SU-DHL-6 (cell line): ENCODE measurements around the gene SLC9A7.

Experiments
- EZH2phosphoT487 ChIP-seq: fragments of 200-600 bp; sonication (generic), shearing (Covaris generic); conservative IDR thresholded peaks from 2 replicates; pipeline ENCODE4 v1.6.1; 2018; ENCODE audit warnings: mild to moderate bottlenecking, antibody characterized with exemption, low read length, moderate library complexity, mixed read lengths
- TF ChIP-seq, protein P1 (sequence below): fragments of 200-600 bp; sonication (generic); IDR thresholded peaks from one replicate; pipeline ENCODE4 v1.5.1; 2017; ENCODE audit warnings: antibody characterized with exemption, mild to moderate bottlenecking, low read length, moderate library complexity; ENCODE audit not compliant: insufficient read depth, poor library complexity, severe bottlenecking

DNA sequence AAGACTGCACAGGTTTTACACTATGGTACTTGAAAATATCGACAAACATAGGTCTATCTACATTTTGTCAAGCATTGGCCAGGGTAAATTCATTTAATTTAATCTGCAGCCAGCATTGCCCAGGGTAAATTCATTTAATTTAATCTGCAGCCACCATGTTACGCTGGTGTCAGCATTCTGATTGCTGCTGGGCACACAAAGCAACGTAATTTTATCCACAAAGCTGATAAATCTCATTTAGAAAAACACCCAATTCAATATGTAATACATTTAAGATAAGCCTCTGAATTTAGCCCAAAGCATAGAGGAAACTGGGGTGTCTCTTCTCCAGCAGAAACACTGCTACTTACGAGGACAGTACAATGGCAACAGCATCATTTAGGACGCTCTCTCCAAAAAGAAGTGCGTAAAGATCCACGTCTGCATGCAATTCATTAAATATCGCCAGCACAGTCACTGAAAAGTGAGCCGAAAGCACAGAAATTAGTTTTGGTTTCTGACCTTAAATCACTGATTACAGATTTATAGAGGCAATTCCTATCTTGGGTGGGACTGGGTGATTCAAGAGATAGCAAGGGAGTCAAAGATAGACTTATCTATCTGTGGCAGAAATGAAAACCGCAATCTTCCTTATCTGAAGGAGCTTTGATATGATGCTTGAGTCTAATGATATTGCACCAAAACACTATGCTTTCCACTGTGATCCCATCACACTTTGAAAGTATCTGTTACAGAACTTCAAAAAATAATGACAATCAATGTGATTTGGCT lies 96.5 kb downstream of the SLC9A7 start:
- TF ChIP-seq, protein P1, sequence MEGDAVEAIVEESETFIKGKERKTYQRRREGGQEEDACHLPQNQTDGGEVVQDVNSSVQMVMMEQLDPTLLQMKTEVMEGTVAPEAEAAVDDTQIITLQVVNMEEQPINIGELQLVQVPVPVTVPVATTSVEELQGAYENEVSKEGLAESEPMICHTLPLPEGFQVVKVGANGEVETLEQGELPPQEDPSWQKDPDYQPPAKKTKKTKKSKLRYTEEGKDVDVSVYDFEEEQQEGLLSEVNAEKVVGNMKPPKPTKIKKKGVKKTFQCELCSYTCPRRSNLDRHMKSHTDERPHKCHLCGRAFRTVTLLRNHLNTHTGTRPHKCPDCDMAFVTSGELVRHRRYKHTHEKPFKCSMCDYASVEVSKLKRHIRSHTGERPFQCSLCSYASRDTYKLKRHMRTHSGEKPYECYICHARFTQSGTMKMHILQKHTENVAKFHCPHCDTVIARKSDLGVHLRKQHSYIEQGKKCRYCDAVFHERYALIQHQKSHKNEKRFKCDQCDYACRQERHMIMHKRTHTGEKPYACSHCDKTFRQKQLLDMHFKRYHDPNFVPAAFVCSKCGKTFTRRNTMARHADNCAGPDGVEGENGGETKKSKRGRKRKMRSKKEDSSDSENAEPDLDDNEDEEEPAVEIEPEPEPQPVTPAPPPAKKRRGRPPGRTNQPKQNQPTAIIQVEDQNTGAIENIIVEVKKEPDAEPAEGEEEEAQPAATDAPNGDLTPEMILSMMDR = no peak
- TF ChIP-seq EZH2phosphoT487 = no peak
